ENCODE results near the gene HEMGN. TPM values are rescaled to one million over a fixed set of nuclear protein-coding genes. Genes with fewer than 3 reads are reported as not detected.
A peak's percentile ranks its signal among the peaks of the same experiment; 100 is the strongest.

The HEMGN gene
- total RNA-seq, 1 donor from 2014 or later = not detected

GRCh38 chr9:97928986-97929604, 8.9 kb downstream of the HEMGN start:
- no peak for DNase-seq

- no peak for DNase-seq
These were observed 12.3 kb downstream of the HEMGN start for GRCh38 chr9:97925497-97926334.

GRCh38 chr9:97924386-97924785, 13.6 kb downstream of the HEMGN start:
- DNase-seq = no peak

GRCh38 chr9:97923529-97924108, 14.4 kb downstream of the HEMGN start:
- peak; percentile 84 for DNase-seq

GRCh38 chr9:97921959-97922724, 15.8 kb downstream of the HEMGN start, which contains the start of gene TRMO:
TSS of gene TRMO (minus strand) at chr9:97922500. CDS start at chr9:97922493, 7 bp downstream.
- DNase-seq = peak; percentile 99

GRCh38 chr9:97919217-97919813, 18.7 kb downstream of the HEMGN start:
- DNase-seq = no peak

- no peak for DNase-seq
These were observed 19.4 kb downstream of the HEMGN start for GRCh38 chr9:97918611-97919010.

GRCh38 chr9:97911970-97912369, 26.0 kb downstream of the HEMGN start:
- DNase-seq = no peak

GRCh38 chr9:97911528-97911927, 26.4 kb downstream of the HEMGN start:
- no peak for DNase-seq

GRCh38 chr9:97910357-97910756, 27.6 kb downstream of the HEMGN start:
- DNase-seq = no peak

GRCh38 chr9:97908705-97909104, 29.3 kb downstream of the HEMGN start:
- no peak for DNase-seq

- DNase-seq = no peak
These were observed 30.3 kb downstream of the HEMGN start for GRCh38 chr9:97907632-97908031.

GRCh38 chr9:97907046-97907445, 30.9 kb downstream of the HEMGN start:
- DNase-seq = no peak

GRCh38 chr9:97906236-97906831, 31.6 kb downstream of the HEMGN start:
- DNase-seq = peak; percentile 56

- no peak for DNase-seq
These were observed 32.7 kb downstream of the HEMGN start for GRCh38 chr9:97905228-97905627.

- no peak for DNase-seq
These were observed 33.2 kb downstream of the HEMGN start for GRCh38 chr9:97904725-97905124.

- no peak for DNase-seq
These were observed 34.8 kb downstream of the HEMGN start for GRCh38 chr9:97903177-97903576.

GRCh38 chr9:97900738-97901565, 37.0 kb downstream of the HEMGN start:
- peak; percentile 72 for DNase-seq

GRCh38 chr9:97900103-97900737, 37.8 kb downstream of the HEMGN start:
- no peak for DNase-seq

GRCh38 chr9:97895695-97896332, 42.2 kb downstream of the HEMGN start:
- peak; percentile 17 for DNase-seq

Measured in dermis blood vessel endothelial cell (primary cell).